PC-3 (cell line): ENCODE results near the gene NRBF2. TPM values are rescaled to one million over a fixed set of nuclear protein-coding genes. Genes with fewer than 3 reads are reported as not detected.

Experiments
- ATAC-seq: fragments of 200-7000 bp; cut with Tn5 transposase; 2 replicates; pipeline ENCODE4 v1.9.1; 2020; ENCODE audit warnings: mild to moderate bottlenecking, moderate library complexity
- BruUV-seq: library from RNA; stranded (reverse); fragments of 400-500 nt; replicated peaks from 2 replicates; lab custom pipeline; 2021; lab: Mats Ljungman, UMichigan
- CTCF ChIA-PET: fragments of 300-600 bp; sonication (Branson Sonifier 250); formaldehyde crosslinking; loops from one replicate; lab custom pipeline; 2022; ENCODE audit warnings: antibody characterized with exemption; lab: Charles Lee
- POLR2A ChIA-PET: fragments of 300-600 bp; sonication (Branson Sonifier 250); formaldehyde crosslinking; loops from one replicate; lab custom pipeline; 2022; ENCODE audit warnings: antibody characterized with exemption; ENCODE audit not compliant: unreplicated experiment; lab: Charles Lee
- DNase-seq: peaks from one replicate; pipeline ENCODE4 v3.0.0-alpha.2; 2015
- H2AFZ ChIP-seq: fragments of 300-600 bp; sonication (generic); 2 replicates; pipeline ENCODE4 v1.6.0; 2016; ENCODE audit warnings: antibody characterized with exemption, low read length
- H3F3A ChIP-seq: fragments of 300-600 bp; sonication (generic); one replicate; pipeline ENCODE4 v1.6.0; 2017; ENCODE audit warnings: antibody characterized with exemption, low read length, control low read depth, mild to moderate bottlenecking; ENCODE audit not compliant: unreplicated experiment
- H3K27ac ChIP-seq: fragments of 300-600 bp; sonication (generic); 2 replicates; pipeline ENCODE4 v1.5.1; 2016; ENCODE audit warnings: mild to moderate bottlenecking, low read length
- H3K27me3 ChIP-seq: fragments of 300-600 bp; sonication (generic); 2 replicates; pipeline ENCODE4 v1.6.1; 2016; ENCODE audit warnings: low read length, mixed read lengths
- H3K36me3 ChIP-seq: fragments of 300-600 bp; sonication (generic); 2 replicates; pipeline ENCODE4 v1.6.1; 2016; ENCODE audit warnings: low read depth, mixed run types, low read length, mixed read lengths
- H3K4me1 ChIP-seq: fragments of 300-600 bp; sonication (generic); 2 replicates; pipeline ENCODE4 v1.5.1; 2016; ENCODE audit warnings: low read length; ENCODE audit not compliant: insufficient read depth
- H3K4me2 ChIP-seq: fragments of 300-600 bp; sonication (generic); 2 replicates; pipeline ENCODE4 v1.6.0; 2016; ENCODE audit warnings: low read length
- H3K4me3 ChIP-seq: fragments of 300-600 bp; sonication (generic); 2 replicates; pipeline ENCODE4 v1.5.1; 2016; ENCODE audit warnings: mild to moderate bottlenecking, low read length, mixed read lengths
- H3K79me2 ChIP-seq: fragments of 300-600 bp; sonication (generic); 2 replicates; pipeline ENCODE4 v1.6.1; 2017; ENCODE audit warnings: low read length, mixed read lengths
- H3K9ac ChIP-seq: fragments of 300-600 bp; sonication (generic); 2 replicates; pipeline ENCODE4 v1.6.0; 2016; ENCODE audit warnings: mild to moderate bottlenecking, low read length
- H3K9me2 ChIP-seq: fragments of 300-600 bp; sonication (generic); replicated peaks from 2 replicates; pipeline ENCODE4 v1.6.1; 2016; ENCODE audit warnings: mixed run types, low read length, mixed read lengths
- H3K9me3 ChIP-seq: fragments of 300-600 bp; sonication (generic); 2 replicates; pipeline ENCODE4 v1.6.1; 2016; ENCODE audit warnings: low read length, mixed read lengths
- H4K20me1 ChIP-seq: fragments of 300-600 bp; sonication (generic); 2 replicates; pipeline ENCODE4 v1.6.1; 2016; ENCODE audit warnings: low read length, mixed read lengths
- CTCF ChIP-seq: fragments of 300-600 bp; sonication (generic); conservative IDR thresholded peaks from 2 replicates; pipeline ENCODE4 v1.5.1; 2017; ENCODE audit warnings: antibody characterized with exemption, low read depth, mild to moderate bottlenecking, low read length
- EZH2 ChIP-seq: fragments of 300-600 bp; sonication (generic); IDR thresholded peaks from one replicate; pipeline ENCODE4 v1.6.1; 2017; ENCODE audit warnings: antibody characterized with exemption, mild to moderate bottlenecking, low read length; ENCODE audit not compliant: unreplicated experiment
- EZH2phosphoT487 ChIP-seq: fragments of 300-600 bp; sonication (generic); IDR thresholded peaks from 2 replicates; pipeline ENCODE4 v1.6.1; 2018; ENCODE audit warnings: mild to moderate bottlenecking, antibody characterized with exemption, low read length, borderline replicate concordance
- intact Hi-C: fragments of 100-400 bp; cut with micrococcal nuclease; formaldehyde crosslinking; loops from 2 replicates; pipeline ENCODE4 v1.9.0; 2023
- total RNA-seq: library from RNA; depleted of rRNA; stranded (reverse); fragments of >200 nt; gene quantifications from 2 replicates; pipeline ENCODE4 v1.2.3, GENCODE V29; 2014

Gene NRBF2
- total RNA-seq, 1 experiment from 2014 or later: 44.4 TPM

- peak; percentile 87 for DNase-seq
- Histone ChIP-seq H3K9me3 (no peaks in the 10 kb centered on the region), H3K4me1 (peaks cover 9% of the 10 kb centered on the region), H4K20me1 (no peaks in the 10 kb centered on the region), H2AFZ (peak overlapping the region; percentile 4; the same call in 1 of the 2 replicates), H3K4me2 (no peak overlapping the region), H3F3A (no peaks in the 10 kb centered on the region), H3K27ac (no peak overlapping the region), H3K79me2 (no peaks in the 10 kb centered on the region), H3K36me3 (no peaks in the 10 kb centered on the region), H3K9me2 (no peaks in the 10 kb centered on the region), H3K9ac (no peak overlapping the region), H3K4me3 (no peak overlapping the region), H3K27me3 (no peaks in the 10 kb centered on the region)
- ChIA-PET POLR2A (no interaction called here), CTCF (no interaction called here)
- intact Hi-C loops: no loop called here
- TSS peak; percentile 97 for BruUV-seq
- TF ChIP-seq CTCF (no peak), EZH2phosphoT487 (no peak), EZH2 (no peak)
- peak; percentile 54 for ATAC-seq
Measured at GRCh38 chr10:63114031-63114814, 18.9 kb upstream of the NRBF2 start.

- no peak overlapping the region for H3K4me2 ChIP-seq
Measured at GRCh38 chr10:63115732-63116383, 17.3 kb upstream of the NRBF2 start.

More at GRCh38 chr10:63115732-63116383, 17.3 kb upstream of the NRBF2 start:
- Histone ChIP-seq H3K27me3 (no peaks in the 10 kb centered on the region), H3K9me3 (no peaks in the 10 kb centered on the region), H3K27ac (no peak overlapping the region), H3F3A (no peaks in the 10 kb centered on the region), H3K9ac (no peak overlapping the region), H3K4me3 (no peak overlapping the region), H3K4me1 (peaks cover 9% of the 10 kb centered on the region), H3K9me2 (no peaks in the 10 kb centered on the region), H3K36me3 (no peaks in the 10 kb centered on the region), H4K20me1 (no peaks in the 10 kb centered on the region), H2AFZ (peak overlapping the region; percentile 14; the same call in 1 of the 2 replicates), H3K79me2 (no peaks in the 10 kb centered on the region)
- intact Hi-C loops: no loop called here
- ChIA-PET POLR2A (interaction anchor here (0.6 kb wide), 1 partner anchor 17 kb away, joined by 3 read pairs; the partner anchor contains the start of gene NRBF2), CTCF (interaction anchor here (0.7 kb wide), 1 partner anchor 608 kb away, joined by 11 read pairs; no protein-coding TSS in a partner anchor)
- no peak for TF ChIP-seq EZH2phosphoT487
- TF ChIP-seq EZH2: no peak
- no peak for TF ChIP-seq CTCF
- peak; percentile 66 for DNase-seq
- peak; percentile 41 for ATAC-seq
- BruUV-seq: no TSS peak
